Uterus (tissue), 4 donors: ENCODE data around the gene TSHZ2. TPM values are rescaled to one million over a fixed set of nuclear protein-coding genes. Genes with fewer than 3 reads are reported as not detected.

Source experiments
- DNase-seq, 2 donors: peaks; one replicate each; pipeline ENCODE4 v3.0.0-alpha.2; 2019 to 2020
- H3K27ac ChIP-seq, 2 donors: fragments of 200-600 bp; sonication (generic); 1 replicate in 1 of 2; 2 replicates in 1 of 2; pipeline ENCODE4 v1.5.1; 2016 to 2018
- H3K27me3 ChIP-seq, 2 donors: fragments of 200-600 bp; sonication (generic); one replicate each; pipeline ENCODE4 v1.5.1; 2018 to 2019; ENCODE audit warnings: control low read depth in 1 of 2
- H3K36me3 ChIP-seq, 2 donors: fragments of 200-600 bp; sonication (generic); one replicate each; pipeline ENCODE4 v1.5.1; 2019; ENCODE audit warnings: control low read depth in 1 of 2
- H3K4me1 ChIP-seq, 2 donors: fragments of 200-600 bp; sonication (generic); one replicate each; pipeline ENCODE4 v1.5.1; 2018 to 2019; ENCODE audit warnings: control low read depth in 1 of 2
- H3K4me3 ChIP-seq, 2 donors: fragments of 200-600 bp; sonication (generic); 1 replicate in 1 of 2; 2 replicates in 1 of 2; pipeline ENCODE4 v1.5.1; 2018 to 2019; ENCODE audit warnings: mild to moderate bottlenecking in 1 of 2
- H3K9me3 ChIP-seq, 2 donors: fragments of 200-600 bp; sonication (generic); one replicate each; pipeline ENCODE4 v1.5.1; 2019; ENCODE audit warnings: control low read depth in 1 of 2
- CTCF ChIP-seq, 4 experiments: fragments of 200-600 bp in 2 of 4; fragments of 450-650 bp in 2 of 4; sonication (generic) in 2 of 4; IDR thresholded peaks; one replicate each; pipeline ENCODE4 v1.5.1; 2016 to 2019; ENCODE audit warnings: antibody characterized with exemption in 4 of 4, mild to moderate bottlenecking in 2 of 4, moderate library complexity in 1 of 4
- POLR2A ChIP-seq, 2 donors: fragments of 450-650 bp; IDR thresholded peaks; one replicate each; pipeline ENCODE4 v1.6.1; 2016; ENCODE audit warnings: antibody characterized with exemption in 2 of 2, mild to moderate bottlenecking in 1 of 2, moderate library complexity in 1 of 2
- intact Hi-C: fragments of 100-400 bp; cut with DNase I; formaldehyde crosslinking; loops from one replicate; pipeline ENCODE4 v1.15.1; 2023; ENCODE audit warnings: low total_unique reads
- total RNA-seq, 4 donors: library from RNA; depleted of rRNA in 3 of 4; stranded (reverse); fragments of >200 nt in 3 of 4; gene quantifications; one replicate each; pipeline versions ENCODE4 v1.1.0 to v1.2.4, GENCODE V29; 2014 to 2023
- donor health status: DM: yes; HTN: yes; CAD: no.

TSHZ2 gene
- total RNA-seq, 4 donors from 2014 or later, result 22.0 to 50.1 (median 33.1) TPM

DNA sequence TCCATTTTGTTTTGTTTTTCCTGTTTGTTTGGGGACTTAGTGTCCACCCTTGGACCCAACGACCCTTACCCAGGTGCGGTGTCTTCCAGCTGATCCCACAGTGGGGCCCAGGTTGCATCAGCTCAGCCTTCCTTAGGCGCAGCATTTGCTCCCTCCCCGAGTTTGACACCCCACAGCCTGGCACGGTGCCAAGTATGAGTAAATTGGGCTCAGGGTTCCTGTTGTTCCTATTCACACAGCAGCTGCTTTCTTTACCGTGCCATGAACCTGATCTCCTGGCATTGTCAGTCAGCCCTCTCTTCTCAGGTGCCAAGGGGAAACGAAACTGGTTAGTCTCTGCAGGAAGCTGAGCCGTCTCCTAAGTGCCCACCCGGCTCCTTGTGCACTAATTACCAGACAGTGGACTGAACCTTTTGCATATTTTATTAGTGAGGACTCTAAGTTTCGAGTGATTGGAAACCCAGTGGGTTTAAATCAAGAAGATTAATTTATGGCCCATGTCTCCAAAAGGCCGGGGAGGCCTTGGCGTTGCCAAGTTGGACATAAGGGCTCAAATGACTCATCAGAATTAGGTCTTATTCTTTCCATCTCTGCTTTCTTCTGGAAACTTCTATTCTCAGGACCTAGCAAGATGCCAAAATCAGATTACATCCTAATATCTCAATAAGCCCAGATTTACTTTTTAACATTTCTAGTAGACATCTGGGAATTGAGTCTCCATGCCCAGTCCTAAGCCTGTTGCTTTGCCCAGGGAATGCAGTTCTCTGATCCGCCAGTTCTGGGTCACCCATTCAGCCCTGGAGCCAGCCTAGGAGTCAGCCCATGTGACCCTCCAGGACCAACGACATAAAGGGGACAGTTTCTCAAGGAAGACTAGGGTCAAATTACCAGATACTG, 68.8 kb downstream of the TSHZ2 start:
- TF ChIP-seq CTCF (IDR thresholded peaks at IDR 0.05), result no peak
- TF ChIP-seq POLR2A (IDR thresholded peaks at IDR 0.05), result no peak
- no peak overlapping the region for H3K4me3 ChIP-seq
- peak; percentile 61 to 62 for DNase-seq
- no peaks in the 10 kb centered on the region for H3K27me3 ChIP-seq
- H3K27ac ChIP-seq, result peak overlapping the region; percentile 62 to 67
- H3K9me3 ChIP-seq, result no peaks in the 10 kb centered on the region
- peaks cover 4% of the 10 kb centered on the region in 2 donors for H3K4me1 ChIP-seq
- intact Hi-C loops, result no loop called here
- no peaks in the 10 kb centered on the region for H3K36me3 ChIP-seq

DNA sequence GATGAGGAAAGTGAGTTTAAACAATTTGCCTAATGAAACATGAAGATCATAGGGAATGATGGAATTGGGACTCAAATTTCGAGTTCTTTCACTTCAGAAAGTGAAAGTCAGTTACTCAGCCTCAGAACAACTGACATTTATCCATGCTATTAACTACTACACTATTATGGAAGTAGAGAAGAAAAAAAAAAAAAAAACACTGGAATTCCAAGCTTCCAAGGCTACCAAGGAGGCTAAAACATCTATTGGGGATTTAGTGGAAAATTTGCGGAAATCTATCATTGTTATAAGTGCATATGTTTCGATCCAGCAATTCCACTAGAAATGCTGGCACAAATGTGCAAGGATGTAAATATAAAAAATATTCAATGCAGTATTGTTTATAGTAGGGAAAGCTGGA, 70.4 kb downstream of the TSHZ2 start:
- Histone ChIP-seq H3K4me1 (peaks cover 4% of the 10 kb centered on the region in 2 donors), H3K27me3 (no peaks in the 10 kb centered on the region), H3K27ac (peak overlapping the region; percentile 62 to 67), H3K9me3 (no peaks in the 10 kb centered on the region), H3K36me3 (no peaks in the 10 kb centered on the region), H3K4me3 (no peak overlapping the region)
- intact Hi-C loops, result no loop called here
- no peak for TF ChIP-seq POLR2A (IDR thresholded peaks at IDR 0.05)
- no peak for TF ChIP-seq CTCF (IDR thresholded peaks at IDR 0.05)
- no peak for DNase-seq

DNA sequence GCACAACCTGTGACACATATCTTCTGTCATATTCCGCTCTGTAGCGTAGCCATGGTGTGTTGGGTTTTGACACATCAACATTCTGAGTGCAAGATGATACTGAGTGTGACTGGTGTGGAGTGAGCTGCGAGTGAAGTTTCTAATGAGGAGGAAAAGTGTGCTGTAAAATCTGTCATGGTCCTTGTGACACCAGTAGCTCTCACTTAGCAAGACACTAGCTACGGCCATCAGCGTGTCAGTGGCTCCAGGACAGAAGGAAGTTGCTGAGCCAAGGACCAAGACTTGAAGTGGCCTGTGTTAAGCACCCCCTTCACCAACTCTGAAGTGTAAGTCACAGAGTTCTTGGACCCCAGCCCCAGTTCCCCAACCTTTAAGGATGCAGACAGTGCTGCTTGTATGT, 72.1 kb downstream of the TSHZ2 start:
- no peaks in the 10 kb centered on the region for H3K27me3 ChIP-seq
- no peak for DNase-seq
- no peak overlapping the region for H3K4me3 ChIP-seq
- no peaks in the 10 kb centered on the region for H3K9me3 ChIP-seq
- H3K27ac ChIP-seq, result no peak overlapping the region
- TF ChIP-seq CTCF (IDR thresholded peaks at IDR 0.05), result no peak
- no peak for TF ChIP-seq POLR2A (IDR thresholded peaks at IDR 0.05)
- H3K4me1 ChIP-seq, result peaks cover 4% of the 10 kb centered on the region in 2 donors
- intact Hi-C loops, result no loop called here
- H3K36me3 ChIP-seq, result no peaks in the 10 kb centered on the region

DNA sequence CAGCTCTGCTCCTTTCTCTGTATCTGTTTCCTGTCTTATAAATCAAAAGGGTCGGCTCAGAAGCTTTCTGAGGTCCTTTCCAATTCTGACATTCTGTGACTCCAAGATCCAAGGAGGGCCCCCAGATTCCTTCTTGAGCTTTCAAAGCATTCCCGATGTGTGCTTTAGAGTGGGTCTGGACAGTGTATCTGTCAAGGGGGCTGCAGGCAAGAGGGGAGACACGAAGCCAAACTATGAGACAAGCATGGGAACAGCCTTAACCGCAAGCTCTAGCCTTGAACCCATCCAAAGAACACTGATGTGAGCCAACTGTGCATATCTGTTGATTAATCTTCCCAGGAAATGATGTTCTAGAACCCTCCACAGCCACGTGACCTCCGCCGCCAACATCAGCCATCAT, 73.8 kb downstream of the TSHZ2 start:
- Histone ChIP-seq H3K4me1 (peaks cover 4% of the 10 kb centered on the region in 2 donors), H3K27me3 (no peaks in the 10 kb centered on the region), H3K27ac (no peak overlapping the region), H3K36me3 (no peaks in the 10 kb centered on the region), H3K9me3 (no peaks in the 10 kb centered on the region), H3K4me3 (no peak overlapping the region)
- TF ChIP-seq POLR2A (IDR thresholded peaks at IDR 0.05), result no peak
- no peak for TF ChIP-seq CTCF (IDR thresholded peaks at IDR 0.05)
- intact Hi-C loops, result no loop called here
- DNase-seq, result peak; percentile 47 to 53

DNA sequence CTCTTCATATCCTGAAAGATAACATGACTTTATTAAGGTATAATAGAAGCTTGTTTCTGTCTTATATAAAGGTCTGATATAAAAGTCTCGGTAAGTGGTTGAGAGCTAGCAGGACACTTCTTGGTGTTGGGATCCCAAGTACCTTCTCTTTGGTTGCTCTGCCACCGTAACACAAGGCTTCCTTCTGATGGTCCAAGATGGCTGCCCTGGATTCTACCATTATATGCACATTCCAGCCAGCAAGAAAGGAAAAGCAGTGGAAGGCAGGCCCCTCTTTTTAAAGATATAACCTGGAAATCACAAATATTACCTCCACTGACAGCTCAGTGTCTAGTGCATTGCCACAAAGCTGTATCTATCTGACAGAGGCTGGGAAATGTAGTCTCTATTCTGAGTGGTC, 75.0 kb downstream of the TSHZ2 start:
- Histone ChIP-seq H3K4me1 (no peaks in the 10 kb centered on the region), H3K36me3 (no peaks in the 10 kb centered on the region), H3K4me3 (no peak overlapping the region), H3K9me3 (no peaks in the 10 kb centered on the region), H3K27ac (no peak overlapping the region), H3K27me3 (no peaks in the 10 kb centered on the region)
- intact Hi-C loops, result no loop called here
- DNase-seq, result no peak
- TF ChIP-seq POLR2A (IDR thresholded peaks at IDR 0.05) (no peak), CTCF (IDR thresholded peaks at IDR 0.05) (no peak)
